Subcutaneous adipose tissue (tissue), 4 donors: ENCODE data around the gene EHMT1. TPM values are rescaled to one million over a fixed set of nuclear protein-coding genes. Genes with fewer than 3 reads are reported as not detected.

ENCODE experiments used
- CTCF ChIP-seq: fragments of 450-650 bp; IDR thresholded peaks from one replicate; pipeline ENCODE4 v1.5.1; 2016; ENCODE audit warnings: low read depth, mild to moderate bottlenecking, control low read depth, antibody characterized with exemption, moderate library complexity
- total RNA-seq, 4 donors: library from RNA; depleted of rRNA; stranded (reverse); fragments of >200 nt; gene quantifications; one replicate each; pipeline ENCODE4 v1.1.0, GENCODE V29; 2016

The EHMT1 gene
- total RNA-seq, 4 donors from 2014 or later: 53.2 to 168 (median 65.9) TPM

GRCh38 chr9:137815256-137816255, 196.8 kb downstream of the EHMT1 start:
- TF ChIP-seq CTCF: no peak

- TF ChIP-seq CTCF: no peak
These were observed 197.9 kb downstream of the EHMT1 start for GRCh38 chr9:137816531-137817235.

- TF ChIP-seq CTCF: no peak
These were observed 198.7 kb downstream of the EHMT1 start for GRCh38 chr9:137817236-137818200.

GRCh38 chr9:137818286-137818685, 199.5 kb downstream of the EHMT1 start:
- TF ChIP-seq CTCF: no peak

- no peak for TF ChIP-seq CTCF
These were observed 201.5 kb downstream of the EHMT1 start for GRCh38 chr9:137820161-137820855.

GRCh38 chr9:137823986-137824771, 205.4 kb downstream of the EHMT1 start:
- no peak for TF ChIP-seq CTCF
